Activated T-cell treated with anti-CD3 and anti-CD28 coated beads for 24 hours (primary cell): ENCODE data around the gene PSMB1.
"Not testable (repeated sequence)": the region's sequence is repeated elsewhere in the genome, so short reads cannot be mapped to it uniquely, and the experiment has no call there.

Experiments used
- DNase-seq: peaks from one replicate; pipeline ENCODE4 v3.0.0-alpha.2; 2020; ENCODE audit warnings: low read depth

The PSMB1 gene

GRCh38 chr6:170502733-170503413, 50.2 kb downstream of the PSMB1 start:
- DNase-seq = not testable (repeated sequence)

GRCh38 chr6:170502268-170502667, 50.8 kb downstream of the PSMB1 start:
- DNase-seq = not testable (repeated sequence)

DNA sequence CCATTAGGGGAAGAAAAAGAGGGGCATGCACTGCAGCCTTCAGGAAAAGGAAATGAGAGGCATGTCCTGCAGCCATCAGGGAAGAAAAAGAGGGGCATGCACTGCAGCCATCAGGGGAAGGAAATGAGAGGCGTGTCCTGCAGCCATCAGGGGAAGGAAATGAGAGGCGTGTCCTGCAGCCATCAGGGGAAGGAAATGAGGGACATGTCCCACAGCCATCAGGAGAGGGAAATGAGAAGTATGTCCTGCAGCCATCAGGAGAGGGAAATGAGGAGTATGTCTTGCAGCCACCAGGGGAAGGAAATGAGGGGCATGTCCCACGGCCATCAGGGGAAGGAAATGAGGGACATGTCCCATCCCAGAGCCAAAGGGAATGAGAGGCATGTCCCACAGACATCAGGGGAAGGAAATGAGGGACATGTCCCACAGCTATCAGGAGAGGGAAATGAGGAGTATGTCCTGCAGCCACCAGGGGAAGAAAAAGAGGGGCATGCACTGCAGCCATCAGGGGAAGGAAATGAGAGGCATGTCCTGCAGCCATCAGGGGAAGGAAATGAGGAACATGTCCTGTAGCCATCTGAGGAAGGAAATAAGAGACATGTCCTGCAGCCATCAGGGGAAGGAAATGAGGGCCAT, 52.0 kb downstream of the PSMB1 start:
- DNase-seq = no peak

- no peak for DNase-seq
These were observed 55.2 kb downstream of the PSMB1 start for GRCh38 chr6:170497841-170498301.

- DNase-seq = no peak
These were observed 59.8 kb downstream of the PSMB1 start for GRCh38 chr6:170493354-170493753.

GRCh38 chr6:170490259-170490658, 62.8 kb downstream of the PSMB1 start:
- no peak for DNase-seq

DNA sequence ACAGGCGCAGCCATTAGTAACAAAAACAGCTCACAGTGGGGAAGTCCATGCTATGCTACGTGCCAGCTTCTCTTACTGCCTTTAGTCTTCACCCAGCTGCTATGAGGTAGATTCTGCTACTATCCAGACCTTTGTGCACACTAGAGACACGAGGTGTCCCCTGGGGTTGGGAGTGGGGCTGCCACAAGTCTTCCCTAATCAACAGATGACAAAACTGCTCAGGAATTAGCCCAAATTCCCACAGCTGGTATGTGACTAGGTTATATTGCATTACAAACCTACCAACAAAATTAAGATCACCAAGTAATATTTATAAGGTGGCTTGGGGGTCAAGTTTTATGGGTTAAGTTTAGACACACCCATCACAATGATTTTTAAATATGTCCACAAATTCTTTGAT, 63.3 kb downstream of the PSMB1 start:
- DNase-seq = no peak

DNA sequence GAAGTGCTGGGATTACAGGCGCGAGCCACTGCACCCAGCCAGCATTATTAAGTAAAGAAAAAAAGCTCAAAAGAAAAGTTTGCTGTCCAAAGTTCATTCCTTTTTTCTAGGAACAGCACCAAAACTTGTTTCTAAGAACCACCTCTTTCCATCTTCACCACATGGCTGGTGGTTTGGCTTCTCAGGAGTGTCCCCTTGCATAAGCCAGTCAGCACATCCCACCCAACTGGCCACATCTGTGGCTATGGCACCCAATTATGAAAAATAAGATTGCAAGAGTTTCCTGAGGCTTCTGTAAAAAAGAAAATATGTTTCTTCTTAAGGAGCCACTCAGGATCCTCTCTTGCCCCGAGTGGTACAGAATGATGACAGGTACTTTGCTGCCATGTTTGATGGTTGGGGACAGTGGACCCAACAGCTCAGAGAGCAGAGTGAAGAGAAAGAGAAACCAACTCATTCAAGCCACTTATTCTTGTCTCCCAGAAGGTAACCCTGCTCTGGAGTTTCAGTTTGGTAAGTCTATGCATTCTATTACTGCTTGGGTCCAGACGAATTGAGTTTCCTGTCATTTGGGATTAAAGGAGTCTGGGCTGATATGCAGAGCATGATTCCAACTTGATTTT, 65.3 kb downstream of the PSMB1 start:
- DNase-seq = no peak

GRCh38 chr6:170485159-170485558, 67.9 kb downstream of the PSMB1 start:
- DNase-seq = no peak
